K562 (cell line): ENCODE data around the gene EFHD2. TPM values are rescaled to one million over a fixed set of nuclear protein-coding genes. Genes with fewer than 3 reads are reported as not detected.
A peak's percentile ranks its signal among the peaks of the same experiment; 100 is the strongest.

Source experiments
- GATAD2A ChIP-seq: fragments of 450-650 bp; IDR thresholded peaks from 2 replicates; pipeline ENCODE4 v1.6.1; 2017
- HDAC3 ChIP-seq: fragments of 450-650 bp; IDR thresholded peaks from 2 replicates; pipeline ENCODE4 v1.6.1; 2018; ENCODE audit warnings: borderline replicate concordance, mild to moderate bottlenecking, moderate library complexity; ENCODE audit not compliant: partially characterized antibody
- PTTG1 ChIP-seq: fragments of 450-650 bp; IDR thresholded peaks from 2 replicates; pipeline ENCODE4 v1.6.1; 2016; ENCODE audit warnings: low read depth, mild to moderate bottlenecking, missing genetic modification characterization, missing compliant biosample characterization
- SPI1 ChIP-seq: IDR thresholded peaks from 2 replicates; pipeline ENCODE4 v1.6.1; 2011; ENCODE audit warnings: low read depth, low read length, control low read depth, borderline replicate concordance
- TAF15 ChIP-seq: fragments of 200-400 bp; formaldehyde crosslinking; IDR thresholded peaks from 2 replicates; pipeline ENCODE4 v1.6.1; 2017; ENCODE audit warnings: mild to moderate bottlenecking, low read depth, low read length, moderate library complexity
- ZNF12 ChIP-seq: sonication (generic); formaldehyde crosslinking; IDR thresholded peaks from 2 replicates; pipeline ENCODE4 v1.4.0; 2020; ENCODE audit warnings: mild to moderate bottlenecking, missing genetic modification reagents
- ZNF253 ChIP-seq: fragments of 250-450 bp; sonication (Bioruptor Pico); conservative IDR thresholded peaks from 2 replicates; pipeline ENCODE4 v1.6.1; 2021; ENCODE audit warnings: mild to moderate bottlenecking
- ZNF282 ChIP-seq: sonication (generic); formaldehyde crosslinking; IDR thresholded peaks from 2 replicates; pipeline ENCODE4 v1.8.1; 2023; ENCODE audit warnings: missing genetic modification reagents
- polyA plus RNA-seq, 8 experiments: library from polyadenylated mRNA; depleted of rRNA in 4 of 8; stranded (reverse) in 5 of 8; unstranded in 3 of 8; fragments of >200 nt; fragmentation: Nextera tagmentation in 2 of 8; fragmentation: Illumina TruSeq in 1 of 8; extraction: Ambion mirVana in 2 of 8; extraction: Trizol in 1 of 8; gene quantifications; 2 replicates each; pipeline versions ENCODE4 v1.2.1 to v1.2.3, GENCODE V29; 2011 to 2014; ENCODE audit warnings: inconsistent platforms in 1 of 8, missing spikeins in 1 of 8
- total RNA-seq, 7 experiments: library from RNA; depleted of rRNA in 6 of 7; stranded (reverse); fragments of >200 nt in 6 of 7; fragmentation: Illumina TruSeq in 2 of 7; extraction: Trizol in 2 of 7; gene quantifications; 2 replicates each; pipeline versions ENCODE4 v1.2.1 to v1.2.3, GENCODE V29; 2011 to 2021; ENCODE audit warnings: low replicate concordance in 1 of 7
- TF ChIP-seq, protein P1 (sequence below): fragments of 250-450 bp; sonication (Bioruptor Pico); IDR thresholded peaks from 2 replicates; pipeline ENCODE4 v1.5.1; 2021; ENCODE audit warnings: mild to moderate bottlenecking
- TF ChIP-seq, protein P2 (sequence below): sonication (generic); formaldehyde crosslinking; IDR thresholded peaks from 2 replicates; pipeline ENCODE4 v1.8.1; 2023; ENCODE audit warnings: mild to moderate bottlenecking, missing genetic modification reagents

EFHD2 gene
- total and polyA plus RNA-seq, 9 of the 15 experiments (the other 6 are each of a cell fraction or from before 2014, with no cell fraction given), result 1.7 to 73.5 (median 25.2) TPM

DNA sequence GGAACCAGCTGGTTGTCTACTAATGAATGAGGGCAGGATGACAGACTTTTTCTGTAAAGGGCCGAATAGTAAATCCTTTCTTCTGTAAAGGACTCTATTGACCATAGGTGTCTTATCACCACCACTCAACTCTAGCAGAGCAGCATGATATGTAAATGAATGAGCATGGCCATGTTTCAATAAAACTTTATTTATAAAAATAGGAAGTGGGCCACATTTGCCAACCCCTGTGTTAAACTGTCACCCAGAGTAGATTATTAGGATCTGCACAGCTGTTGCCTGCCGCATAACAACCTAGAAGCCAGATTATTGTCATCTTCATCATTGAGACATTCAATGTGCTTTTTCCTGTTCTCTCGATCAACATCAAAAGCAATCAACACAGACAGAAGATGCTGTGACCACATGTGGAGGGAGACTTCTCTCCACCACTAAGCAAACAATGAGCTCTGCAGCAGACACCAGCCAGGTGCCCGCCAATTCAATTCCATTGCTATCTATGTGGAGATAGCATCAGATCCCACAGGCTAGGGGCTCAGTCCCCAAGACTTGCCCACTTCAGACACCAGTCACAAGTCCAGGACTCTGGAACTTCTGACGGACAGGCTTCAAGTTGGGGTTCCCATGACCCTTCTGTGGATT is 6.8 kb upstream of the EFHD2 start (continued):
- TF ChIP-seq ZNF253 (CRISPR knock-in tag) (no peak), PTTG1 (no peak), GATAD2A (no peak), ZNF282 (CRISPR knock-in tag) (no peak), SPI1 (peak; percentile 61), ZNF12 (CRISPR knock-in tag) (no peak), TAF15 (no peak), HDAC3 (no peak)
- TF ChIP-seq, protein P1, sequence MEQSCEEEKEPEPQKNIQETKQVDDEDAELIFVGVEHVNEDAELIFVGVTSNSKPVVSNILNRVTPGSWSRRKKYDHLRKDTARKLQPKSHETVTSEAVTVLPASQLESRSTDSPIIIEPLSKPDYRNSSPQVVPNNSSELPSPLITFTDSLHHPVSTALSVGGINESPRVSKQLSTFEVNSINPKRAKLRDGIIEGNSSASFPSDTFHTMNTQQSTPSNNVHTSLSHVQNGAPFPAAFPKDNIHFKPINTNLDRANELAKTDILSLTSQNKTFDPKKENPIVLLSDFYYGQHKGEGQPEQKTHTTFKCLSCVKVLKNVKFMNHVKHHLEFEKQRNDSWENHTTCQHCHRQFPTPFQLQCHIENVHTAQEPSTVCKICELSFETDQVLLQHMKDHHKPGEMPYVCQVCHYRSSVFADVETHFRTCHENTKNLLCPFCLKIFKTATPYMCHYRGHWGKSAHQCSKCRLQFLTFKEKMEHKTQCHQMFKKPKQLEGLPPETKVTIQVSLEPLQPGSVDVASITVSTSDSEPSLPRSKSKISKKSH (CRISPR knock-in tag), result no peak
- TF ChIP-seq, protein P2, sequence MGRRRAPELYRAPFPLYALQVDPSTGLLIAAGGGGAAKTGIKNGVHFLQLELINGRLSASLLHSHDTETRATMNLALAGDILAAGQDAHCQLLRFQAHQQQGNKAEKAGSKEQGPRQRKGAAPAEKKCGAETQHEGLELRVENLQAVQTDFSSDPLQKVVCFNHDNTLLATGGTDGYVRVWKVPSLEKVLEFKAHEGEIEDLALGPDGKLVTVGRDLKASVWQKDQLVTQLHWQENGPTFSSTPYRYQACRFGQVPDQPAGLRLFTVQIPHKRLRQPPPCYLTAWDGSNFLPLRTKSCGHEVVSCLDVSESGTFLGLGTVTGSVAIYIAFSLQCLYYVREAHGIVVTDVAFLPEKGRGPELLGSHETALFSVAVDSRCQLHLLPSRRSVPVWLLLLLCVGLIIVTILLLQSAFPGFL (CRISPR knock-in tag), result no peak
